Panc1 (cell line): ENCODE results near the gene PRUNE2. TPM values are rescaled to one million over a fixed set of nuclear protein-coding genes. Genes with fewer than 3 reads are reported as not detected.

Experiments used
- ATAC-seq: fragments of 200-7000 bp; cut with Tn5 transposase; 2 replicates; pipeline ENCODE4 v1.9.1; 2020; ENCODE audit warnings: mild to moderate bottlenecking, moderate library complexity
- BruUV-seq: library from RNA; stranded (reverse); fragments of 400-500 nt; replicated peaks from 2 replicates; lab custom pipeline; 2021; lab: Mats Ljungman, UMichigan
- CTCF ChIA-PET: fragments of 300-600 bp; sonication (Branson Sonifier 250); formaldehyde crosslinking; loops from one replicate; lab custom pipeline; 2022; ENCODE audit warnings: antibody characterized with exemption; lab: Charles Lee
- POLR2A ChIA-PET: fragments of 300-600 bp; sonication (Branson Sonifier 250); formaldehyde crosslinking; loops from one replicate; lab custom pipeline; 2022; ENCODE audit warnings: antibody characterized with exemption; lab: Charles Lee
- DNase-seq: peaks from one replicate; pipeline ENCODE4 v3.0.0-alpha.2; 2010; ENCODE audit warnings: low read depth, low spot score
- H3K27ac ChIP-seq: 2 replicates; pipeline ENCODE4 v1.5.1; 2011; ENCODE audit warnings: mild to moderate bottlenecking, low read length, inconsistent platforms
- H3K27me3 ChIP-seq: fragments of 200-500 bp; sonication (Bioruptor generic); 2 replicates; pipeline ENCODE4 v1.6.0; 2014; ENCODE audit warnings: low read length, inconsistent platforms; ENCODE audit not compliant: control insufficient read depth, insufficient read depth
- H3K36me3 ChIP-seq: fragments of 200-500 bp; sonication (Bioruptor generic); 2 replicates; pipeline ENCODE4 v1.5.1; 2014; ENCODE audit warnings: inconsistent platforms, mild to moderate bottlenecking, low read length, moderate library complexity; ENCODE audit not compliant: control insufficient read depth, insufficient read depth
- H3K4me1 ChIP-seq: 2 replicates; pipeline ENCODE4 v1.5.1; 2011; ENCODE audit warnings: inconsistent platforms, mild to moderate bottlenecking, low read length, moderate library complexity; ENCODE audit not compliant: control insufficient read depth, insufficient read depth
- H3K4me3 ChIP-seq, 2 experiments: 2 replicates each; pipeline ENCODE4 v1.5.1; 2011 to 2012; ENCODE audit warnings: low read depth in 2 of 2, low read length in 2 of 2, mild to moderate bottlenecking in 2 of 2, inconsistent platforms in 1 of 2, moderate library complexity in 1 of 2
- H3K9me3 ChIP-seq: fragments of 200-500 bp; sonication (Bioruptor generic); 2 replicates; pipeline ENCODE4 v1.5.1; 2014; ENCODE audit warnings: low read depth, mild to moderate bottlenecking, inconsistent platforms, low read length, moderate library complexity; ENCODE audit not compliant: control insufficient read depth, insufficient read depth
- POLR2AphosphoS5 ChIP-seq: IDR thresholded peaks from 2 replicates; pipeline ENCODE4 v1.6.1; 2012; ENCODE audit warnings: mild to moderate bottlenecking, low read depth, low read length, moderate library complexity
- SIN3A ChIP-seq: IDR thresholded peaks from 2 replicates; pipeline ENCODE4 v1.6.1; 2012; ENCODE audit warnings: low read depth, mild to moderate bottlenecking, low read length, moderate library complexity, borderline replicate concordance; ENCODE audit not compliant: insufficient read depth
- TCF7L2 ChIP-seq: IDR thresholded peaks from 2 replicates; pipeline ENCODE4 v1.6.1; 2011; ENCODE audit warnings: mild to moderate bottlenecking, low read depth, low read length, inconsistent platforms
- in situ Hi-C: cut with HindIII; loops from 2 replicates; pipeline ENCODE4 v1.10.0; 2016; ENCODE audit warnings: low sequenced_read_pairs, low pct_unique_long_range_greater_than_20kb
- intact Hi-C: fragments of 100-400 bp; cut with micrococcal nuclease; formaldehyde crosslinking; loops from one replicate; pipeline ENCODE4 v1.10.0; 2022; ENCODE audit not compliant: unreplicated experiment
- total RNA-seq: library from RNA; stranded (reverse); gene quantifications from one replicate; pipeline ENCODE4 v1.2.1, GENCODE V29; 2021; ENCODE audit not compliant: unreplicated experiment
- TF ChIP-seq, protein P1 (sequence below): fragments of 450-650 bp; IDR thresholded peaks from 2 replicates; pipeline ENCODE4 v1.5.1; 2017; ENCODE audit warnings: mild to moderate bottlenecking
- TF ChIP-seq, protein P2 (sequence below), 2 experiments: IDR thresholded peaks; 2 replicates each; pipeline ENCODE4 v1.6.1; 2011 to 2012; ENCODE audit warnings: low read depth in 2 of 2, control low read depth in 1 of 2, low read length in 1 of 2, mild to moderate bottlenecking in 1 of 2, moderate library complexity in 1 of 2; ENCODE audit not compliant: insufficient read depth in 1 of 2

PRUNE2 gene
- total RNA-seq, 1 experiment from 2014 or later = 0.18 TPM

DNA sequence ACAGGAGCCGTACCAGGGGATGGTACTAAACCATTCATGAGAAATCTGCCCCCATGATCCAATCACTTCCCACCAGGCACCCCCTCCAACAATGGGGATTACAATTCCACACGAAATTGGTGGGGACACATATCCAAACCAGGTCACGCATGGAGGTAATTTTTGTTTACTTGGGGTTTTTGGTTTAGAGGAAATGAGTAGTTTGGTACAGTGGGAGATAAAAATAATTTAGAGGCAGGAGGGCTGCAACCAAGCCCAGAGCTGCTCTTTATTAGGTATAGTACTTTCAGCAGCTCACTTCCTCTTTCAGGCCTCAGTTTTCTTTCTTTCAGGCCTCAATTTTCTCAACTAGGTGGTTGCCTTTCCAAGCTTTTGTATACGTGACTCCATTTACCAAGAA is 23.2 kb downstream of the PRUNE2 start:
- no peaks in the 10 kb centered on the region for H3K4me1 ChIP-seq
- TF ChIP-seq, protein P1, sequence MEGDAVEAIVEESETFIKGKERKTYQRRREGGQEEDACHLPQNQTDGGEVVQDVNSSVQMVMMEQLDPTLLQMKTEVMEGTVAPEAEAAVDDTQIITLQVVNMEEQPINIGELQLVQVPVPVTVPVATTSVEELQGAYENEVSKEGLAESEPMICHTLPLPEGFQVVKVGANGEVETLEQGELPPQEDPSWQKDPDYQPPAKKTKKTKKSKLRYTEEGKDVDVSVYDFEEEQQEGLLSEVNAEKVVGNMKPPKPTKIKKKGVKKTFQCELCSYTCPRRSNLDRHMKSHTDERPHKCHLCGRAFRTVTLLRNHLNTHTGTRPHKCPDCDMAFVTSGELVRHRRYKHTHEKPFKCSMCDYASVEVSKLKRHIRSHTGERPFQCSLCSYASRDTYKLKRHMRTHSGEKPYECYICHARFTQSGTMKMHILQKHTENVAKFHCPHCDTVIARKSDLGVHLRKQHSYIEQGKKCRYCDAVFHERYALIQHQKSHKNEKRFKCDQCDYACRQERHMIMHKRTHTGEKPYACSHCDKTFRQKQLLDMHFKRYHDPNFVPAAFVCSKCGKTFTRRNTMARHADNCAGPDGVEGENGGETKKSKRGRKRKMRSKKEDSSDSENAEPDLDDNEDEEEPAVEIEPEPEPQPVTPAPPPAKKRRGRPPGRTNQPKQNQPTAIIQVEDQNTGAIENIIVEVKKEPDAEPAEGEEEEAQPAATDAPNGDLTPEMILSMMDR = no peak
- TF ChIP-seq SIN3A (no peak), TCF7L2 (no peak), POLR2AphosphoS5 (no peak)
- TF ChIP-seq, protein P2, sequence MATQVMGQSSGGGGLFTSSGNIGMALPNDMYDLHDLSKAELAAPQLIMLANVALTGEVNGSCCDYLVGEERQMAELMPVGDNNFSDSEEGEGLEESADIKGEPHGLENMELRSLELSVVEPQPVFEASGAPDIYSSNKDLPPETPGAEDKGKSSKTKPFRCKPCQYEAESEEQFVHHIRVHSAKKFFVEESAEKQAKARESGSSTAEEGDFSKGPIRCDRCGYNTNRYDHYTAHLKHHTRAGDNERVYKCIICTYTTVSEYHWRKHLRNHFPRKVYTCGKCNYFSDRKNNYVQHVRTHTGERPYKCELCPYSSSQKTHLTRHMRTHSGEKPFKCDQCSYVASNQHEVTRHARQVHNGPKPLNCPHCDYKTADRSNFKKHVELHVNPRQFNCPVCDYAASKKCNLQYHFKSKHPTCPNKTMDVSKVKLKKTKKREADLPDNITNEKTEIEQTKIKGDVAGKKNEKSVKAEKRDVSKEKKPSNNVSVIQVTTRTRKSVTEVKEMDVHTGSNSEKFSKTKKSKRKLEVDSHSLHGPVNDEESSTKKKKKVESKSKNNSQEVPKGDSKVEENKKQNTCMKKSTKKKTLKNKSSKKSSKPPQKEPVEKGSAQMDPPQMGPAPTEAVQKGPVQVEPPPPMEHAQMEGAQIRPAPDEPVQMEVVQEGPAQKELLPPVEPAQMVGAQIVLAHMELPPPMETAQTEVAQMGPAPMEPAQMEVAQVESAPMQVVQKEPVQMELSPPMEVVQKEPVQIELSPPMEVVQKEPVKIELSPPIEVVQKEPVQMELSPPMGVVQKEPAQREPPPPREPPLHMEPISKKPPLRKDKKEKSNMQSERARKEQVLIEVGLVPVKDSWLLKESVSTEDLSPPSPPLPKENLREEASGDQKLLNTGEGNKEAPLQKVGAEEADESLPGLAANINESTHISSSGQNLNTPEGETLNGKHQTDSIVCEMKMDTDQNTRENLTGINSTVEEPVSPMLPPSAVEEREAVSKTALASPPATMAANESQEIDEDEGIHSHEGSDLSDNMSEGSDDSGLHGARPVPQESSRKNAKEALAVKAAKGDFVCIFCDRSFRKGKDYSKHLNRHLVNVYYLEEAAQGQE (IDR thresholded peaks at IDR 0.05; ENCODE audit: insufficient read depth in 1 of 2, low read depth in 2 of 2, low read length in 1 of 2) = no peak
- no peak for DNase-seq
- no TSS peak for BruUV-seq
- no peak overlapping the region for H3K27ac ChIP-seq
- ChIA-PET CTCF (no interaction called here), POLR2A (no interaction called here)
- ATAC-seq = no peak
- in situ Hi-C loops = no loop called here
- no peaks in the 10 kb centered on the region for H3K36me3 ChIP-seq
- no peaks in the 10 kb centered on the region for H3K27me3 ChIP-seq
- H3K9me3 ChIP-seq = no peaks in the 10 kb centered on the region
- intact Hi-C loops = no loop called here
- no peak overlapping the region for H3K4me3 ChIP-seq

DNA sequence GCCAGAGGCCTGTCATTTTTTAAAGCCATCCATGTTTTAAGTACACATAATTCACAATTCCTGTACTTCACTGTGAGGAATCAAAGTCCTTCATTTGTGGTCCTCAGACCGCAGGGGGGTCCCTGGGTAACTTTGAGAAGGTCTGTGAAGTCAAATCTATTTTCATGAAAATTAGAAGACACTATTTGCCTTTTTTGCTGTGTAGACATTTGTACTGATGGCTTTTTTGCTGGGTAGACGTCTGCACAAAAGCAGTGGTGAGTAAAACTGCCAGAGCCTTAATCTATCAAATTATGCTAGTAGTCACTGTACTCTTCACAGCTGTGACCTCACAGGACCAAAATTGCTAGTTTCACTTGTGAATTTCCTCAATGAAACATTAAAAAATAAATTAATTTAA is 25.7 kb downstream of the PRUNE2 start:
- POLR2A ChIA-PET = no interaction called here
- no TSS peak for BruUV-seq
- intact Hi-C loops = no loop called here

More for the DNA sequence above, 25.7 kb downstream of the PRUNE2 start:
- H3K27ac ChIP-seq = no peak overlapping the region
- TF ChIP-seq, protein P1 = no peak
- TF ChIP-seq SIN3A (no peak), POLR2AphosphoS5 (no peak), TCF7L2 (no peak)
- TF ChIP-seq, protein P2 (IDR thresholded peaks at IDR 0.05; ENCODE audit: insufficient read depth in 1 of 2, low read depth in 2 of 2, low read length in 1 of 2) = no peak
- H3K27me3 ChIP-seq = no peaks in the 10 kb centered on the region
- CTCF ChIA-PET = no interaction called here
- ATAC-seq = no peak
- DNase-seq = no peak
- H3K9me3 ChIP-seq = no peaks in the 10 kb centered on the region
- no peaks in the 10 kb centered on the region for H3K36me3 ChIP-seq
- in situ Hi-C loops = no loop called here
- H3K4me1 ChIP-seq = no peaks in the 10 kb centered on the region
- H3K4me3 ChIP-seq = no peak overlapping the region
